Lung (tissue), 12 donors: ENCODE data around the gene ARHGAP31. TPM values are rescaled to one million over a fixed set of nuclear protein-coding genes. Genes with fewer than 3 reads are reported as not detected.

Source experiments
- ATAC-seq: fragments of 200-7000 bp; cut with Tn5 transposase; one replicate; pipeline ENCODE4 v1.9.1; 2020; ENCODE audit warnings: moderate number of reproducible peaks; ENCODE audit not compliant: insufficient read depth, low FRiP score
- DNase-seq, 3 donors: peaks; one replicate each; pipeline ENCODE4 v3.0.0-alpha.2; 2013 to 2017
- H3K27ac ChIP-seq, 2 donors: one replicate each; pipeline ENCODE4 v1.5.1; 2013; ENCODE audit warnings: mild to moderate bottlenecking in 2 of 2, moderate library complexity in 2 of 2, control low read depth in 1 of 2, inconsistent platforms in 1 of 2, low read depth in 1 of 2, low read length in 1 of 2
- H3K27me3 ChIP-seq, 3 donors: one replicate each; pipeline ENCODE4 v1.5.1; 2013; ENCODE audit warnings: low read length in 2 of 3; ENCODE audit not compliant: control insufficient read depth in 3 of 3, insufficient read depth in 3 of 3
- H3K36me3 ChIP-seq, 4 donors: one replicate each; pipeline ENCODE4 v1.5.1; 2013; ENCODE audit warnings: low read length in 4 of 4, mild to moderate bottlenecking in 1 of 4, moderate library complexity in 1 of 4; ENCODE audit not compliant: control insufficient read depth in 4 of 4, insufficient read depth in 4 of 4
- H3K4me1 ChIP-seq, 5 donors: one replicate each; pipeline ENCODE4 v1.5.1; 2013; ENCODE audit warnings: low read length in 5 of 5, mild to moderate bottlenecking in 2 of 5, moderate library complexity in 1 of 5; ENCODE audit not compliant: control insufficient read depth in 5 of 5, insufficient read depth in 5 of 5
- H3K4me3 ChIP-seq: one replicate; pipeline ENCODE4 v1.5.1; 2013; ENCODE audit warnings: mild to moderate bottlenecking, control low read depth, moderate library complexity
- H3K9ac ChIP-seq, 2 donors: one replicate each; pipeline ENCODE4 v1.5.1; 2013; ENCODE audit warnings: low read length in 2 of 2, control low read depth in 1 of 2; ENCODE audit not compliant: insufficient read depth in 1 of 2
- H3K9me3 ChIP-seq, 4 donors: one replicate each; pipeline ENCODE4 v1.5.1; 2013; ENCODE audit warnings: low read length in 3 of 4, mild to moderate bottlenecking in 1 of 4, moderate library complexity in 1 of 4; ENCODE audit not compliant: control insufficient read depth in 4 of 4, insufficient read depth in 3 of 4
- WGBS, 2 donors: extraction: QIAGEN DNeasy Blood & Tissue Kit; methylation state at CpG; one replicate each; pipeline ENCODE4 v1.1.7; 2013; 5-methylcytosine and 5-hydroxymethylcytosine counted together
- polyA plus RNA-seq, 2 donors: library from polyadenylated mRNA; stranded (reverse); fragments of 200-250 nt; gene quantifications; one replicate each; pipeline ENCODE4 v1.2.1, GENCODE V29; 2013
- total RNA-seq, 2 donors: library from RNA; depleted of rRNA in 1 of 2; stranded (reverse); fragments of >200 nt in 1 of 2; gene quantifications; one replicate each; pipeline ENCODE4 v1.2.1, GENCODE V29; 2014 to 2021
- TF ChIP-seq, protein P1 (sequence below): IDR thresholded peaks from 2 replicates; pipeline ENCODE4 v1.5.1; 2012; ENCODE audit warnings: mild to moderate bottlenecking; ENCODE audit errors: control extremely low read depth, extremely low read depth
- donor health status: control.
- donor health status: control.
- donor health status: Bipolar disorder and iron deficiency.
- donor health status: healthy.
- donor health status: DM: yes; HTN: yes; CAD: no.

Gene ARHGAP31
- total and polyA plus RNA-seq, 4 donors = 11.6 to 58.5 (median 31.7) TPM

DNA sequence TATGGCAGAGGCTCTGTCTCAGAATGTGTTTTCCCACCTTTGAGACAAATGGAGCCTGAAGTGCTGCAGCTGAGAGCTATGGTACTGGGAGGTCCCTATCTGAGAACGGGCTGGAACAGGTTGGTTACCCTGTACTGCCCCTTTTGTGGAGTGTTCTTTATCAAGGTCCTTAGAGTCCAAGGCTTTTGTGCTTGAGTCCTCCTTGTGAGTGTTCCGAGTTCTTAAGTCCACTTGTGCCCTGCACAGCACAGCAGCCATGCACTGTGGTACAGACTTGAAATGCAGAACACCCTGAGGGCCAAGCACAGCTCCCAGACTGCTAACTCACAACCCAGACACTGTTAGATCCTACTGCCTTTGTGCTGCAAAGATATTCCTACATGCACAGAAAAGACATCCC lies 67.8 kb downstream of the ARHGAP31 start:
- H3K4me3 ChIP-seq = no peak overlapping the region
- peak; percentile 70 for ATAC-seq
- peaks cover 0 to 7% (median 2%) of the 10 kb centered on the region in 4 donors for H3K36me3 ChIP-seq
- H3K27me3 ChIP-seq = no peaks in the 10 kb centered on the region
- DNase-seq = peak in 2 of 3 donors; percentile 35 to 57
- H3K9ac ChIP-seq = no peak overlapping the region
- WGBS, 2 donors = 75 to 82% methylated on average over 2 of the region's 2 CpGs
- H3K27ac ChIP-seq = peak overlapping the region in 1 of 2 donors; percentile 1
- H3K4me1 ChIP-seq = peaks cover 0 to 16% (median 12%) of the 10 kb centered on the region in 5 donors
- TF ChIP-seq, protein P1, sequence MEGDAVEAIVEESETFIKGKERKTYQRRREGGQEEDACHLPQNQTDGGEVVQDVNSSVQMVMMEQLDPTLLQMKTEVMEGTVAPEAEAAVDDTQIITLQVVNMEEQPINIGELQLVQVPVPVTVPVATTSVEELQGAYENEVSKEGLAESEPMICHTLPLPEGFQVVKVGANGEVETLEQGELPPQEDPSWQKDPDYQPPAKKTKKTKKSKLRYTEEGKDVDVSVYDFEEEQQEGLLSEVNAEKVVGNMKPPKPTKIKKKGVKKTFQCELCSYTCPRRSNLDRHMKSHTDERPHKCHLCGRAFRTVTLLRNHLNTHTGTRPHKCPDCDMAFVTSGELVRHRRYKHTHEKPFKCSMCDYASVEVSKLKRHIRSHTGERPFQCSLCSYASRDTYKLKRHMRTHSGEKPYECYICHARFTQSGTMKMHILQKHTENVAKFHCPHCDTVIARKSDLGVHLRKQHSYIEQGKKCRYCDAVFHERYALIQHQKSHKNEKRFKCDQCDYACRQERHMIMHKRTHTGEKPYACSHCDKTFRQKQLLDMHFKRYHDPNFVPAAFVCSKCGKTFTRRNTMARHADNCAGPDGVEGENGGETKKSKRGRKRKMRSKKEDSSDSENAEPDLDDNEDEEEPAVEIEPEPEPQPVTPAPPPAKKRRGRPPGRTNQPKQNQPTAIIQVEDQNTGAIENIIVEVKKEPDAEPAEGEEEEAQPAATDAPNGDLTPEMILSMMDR = no peak
- no peaks in the 10 kb centered on the region for H3K9me3 ChIP-seq

DNA sequence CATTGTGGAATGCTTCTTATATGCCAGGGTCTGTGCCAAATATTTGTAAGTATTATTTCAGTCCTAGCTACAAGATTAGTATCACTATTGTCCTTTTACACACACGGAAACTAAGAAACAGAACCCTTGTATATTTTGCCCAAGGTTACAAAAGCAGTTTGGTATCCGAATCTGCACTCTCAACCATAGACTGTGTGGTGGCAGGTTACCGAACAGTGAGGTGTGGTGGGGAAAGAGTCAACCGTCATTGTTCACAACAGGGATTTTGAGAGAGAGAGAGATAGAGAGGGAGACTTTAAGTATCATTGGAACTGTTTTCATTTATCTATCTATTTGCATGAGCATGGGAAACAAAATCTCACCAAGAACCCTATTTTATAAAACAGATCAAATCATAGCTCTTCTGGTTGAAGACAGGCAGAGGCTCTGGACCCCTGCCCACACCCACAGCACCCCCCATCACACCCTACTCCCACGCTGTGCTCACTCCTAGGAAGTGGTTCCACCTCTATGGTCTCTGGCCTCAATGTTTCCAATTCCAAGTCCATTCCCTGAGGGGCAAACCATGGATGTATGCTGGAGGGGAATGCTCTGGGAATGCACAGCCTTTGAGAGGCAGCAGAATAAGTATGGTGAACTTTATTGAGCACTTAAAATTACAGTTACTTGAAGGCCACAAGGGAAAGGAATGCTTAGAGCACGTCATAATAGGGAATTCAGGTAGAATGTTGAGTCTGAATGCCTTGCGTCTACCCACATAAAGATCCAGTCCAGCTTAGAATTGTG lies 69.0 kb downstream of the ARHGAP31 start:
- ATAC-seq (no peak), DNase-seq (no peak)
- Histone ChIP-seq H3K9ac (no peak overlapping the region), H3K36me3 (peaks cover 0 to 10% (median 4%) of the 10 kb centered on the region in 4 donors), H3K9me3 (no peaks in the 10 kb centered on the region), H3K27me3 (no peaks in the 10 kb centered on the region), H3K4me3 (no peak overlapping the region), H3K4me1 (peaks cover 0 to 16% (median 12%) of the 10 kb centered on the region in 5 donors), H3K27ac (no peak overlapping the region)
- 83 to 84% methylated on average over 7 of the region's 7 CpGs for WGBS, 2 donors
- TF ChIP-seq, protein P1 = no peak

DNA sequence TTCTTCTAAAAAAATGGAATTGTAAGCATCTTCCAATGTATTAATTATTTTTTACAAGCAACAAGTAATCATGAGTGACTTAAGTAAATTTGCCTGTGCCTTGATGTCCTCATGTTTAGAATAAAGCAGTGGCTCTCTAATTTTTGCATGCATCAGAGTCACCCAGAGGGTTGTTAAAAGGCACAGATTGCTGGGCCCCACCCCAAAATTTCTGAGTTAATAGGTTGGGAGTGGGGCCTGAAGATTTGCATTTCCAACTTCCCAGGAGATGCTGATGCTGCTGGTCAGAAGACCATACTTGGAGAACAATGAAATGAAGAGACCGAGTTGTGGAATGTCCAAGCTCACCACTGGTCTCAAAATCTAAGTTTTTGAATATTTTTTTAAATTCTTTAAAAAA lies 70.2 kb downstream of the ARHGAP31 start:
- H3K36me3 ChIP-seq = peaks cover 3 to 13% (median 11%) of the 10 kb centered on the region in 4 donors
- DNase-seq = no peak
- no peaks in the 10 kb centered on the region for H3K9me3 ChIP-seq
- H3K4me1 ChIP-seq = peaks cover 0 to 16% (median 9%) of the 10 kb centered on the region in 5 donors
- TF ChIP-seq, protein P1 = no peak
- whole genome bisulfite sequencing, 2 donors = 95 to 100% methylated on average over 1 of the region's 1 CpG
- H3K27me3 ChIP-seq = no peaks in the 10 kb centered on the region
- no peak overlapping the region for H3K9ac ChIP-seq
- no peak overlapping the region for H3K4me3 ChIP-seq
- ATAC-seq = no peak
- no peak overlapping the region for H3K27ac ChIP-seq
